GM23338 (cell line): ENCODE results near the gene ERI2.

Experiments
- EZH2 ChIP-seq: fragments of 200-600 bp; sonication (generic); IDR thresholded peaks from one replicate; pipeline ENCODE4 v1.8.0; 2017; ENCODE audit warnings: antibody characterized with exemption, mild to moderate bottlenecking, low read depth; ENCODE audit not compliant: unreplicated experiment
- EZH2phosphoT487 ChIP-seq: fragments of 200-600 bp; sonication (generic); IDR thresholded peaks from one replicate; pipeline ENCODE4 v1.8.1; 2018; ENCODE audit warnings: antibody characterized with exemption; ENCODE audit not compliant: unreplicated experiment
- NANOG ChIP-seq: IDR thresholded peaks from 2 replicates; pipeline ENCODE4 v1.6.1; 2016; ENCODE audit warnings: antibody characterized with exemption, borderline replicate concordance
- POLR2AphosphoS5 ChIP-seq: IDR thresholded peaks from 2 replicates; pipeline ENCODE4 v1.6.1; 2016; ENCODE audit warnings: antibody characterized with exemption, low read depth
- TF ChIP-seq, protein P1 (sequence below), 2 experiments: fragments of 200-600 bp in 1 of 2; sonication (generic) in 1 of 2; conservative IDR thresholded peaks; 2 replicates each; pipeline versions ENCODE4 v1.5.1 to v1.6.1; 2016 to 2017; ENCODE audit warnings: antibody characterized with exemption in 2 of 2, low read depth in 2 of 2, mild to moderate bottlenecking in 2 of 2, moderate library complexity in 1 of 2

DNA sequence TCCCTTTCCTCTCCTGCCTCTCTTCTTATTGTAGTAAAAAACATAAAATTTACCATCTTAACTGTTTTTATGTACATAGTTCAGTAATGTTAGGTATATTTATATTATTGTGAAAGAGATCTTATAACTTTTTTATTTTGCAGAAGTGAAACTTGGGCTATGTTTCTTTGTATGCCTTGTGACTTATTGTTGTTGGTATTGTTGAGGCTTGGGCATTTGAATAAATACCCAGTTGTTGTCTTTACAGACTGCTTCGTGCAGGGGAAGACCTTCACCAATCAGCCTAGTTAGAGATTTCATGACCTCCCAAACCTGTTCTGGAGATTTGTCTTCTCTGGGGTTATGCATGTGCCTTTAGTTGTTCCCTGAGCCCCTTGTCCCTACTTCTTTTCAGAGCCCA, 32.0 kb upstream of the ERI2 start:
- TF ChIP-seq, protein P1, sequence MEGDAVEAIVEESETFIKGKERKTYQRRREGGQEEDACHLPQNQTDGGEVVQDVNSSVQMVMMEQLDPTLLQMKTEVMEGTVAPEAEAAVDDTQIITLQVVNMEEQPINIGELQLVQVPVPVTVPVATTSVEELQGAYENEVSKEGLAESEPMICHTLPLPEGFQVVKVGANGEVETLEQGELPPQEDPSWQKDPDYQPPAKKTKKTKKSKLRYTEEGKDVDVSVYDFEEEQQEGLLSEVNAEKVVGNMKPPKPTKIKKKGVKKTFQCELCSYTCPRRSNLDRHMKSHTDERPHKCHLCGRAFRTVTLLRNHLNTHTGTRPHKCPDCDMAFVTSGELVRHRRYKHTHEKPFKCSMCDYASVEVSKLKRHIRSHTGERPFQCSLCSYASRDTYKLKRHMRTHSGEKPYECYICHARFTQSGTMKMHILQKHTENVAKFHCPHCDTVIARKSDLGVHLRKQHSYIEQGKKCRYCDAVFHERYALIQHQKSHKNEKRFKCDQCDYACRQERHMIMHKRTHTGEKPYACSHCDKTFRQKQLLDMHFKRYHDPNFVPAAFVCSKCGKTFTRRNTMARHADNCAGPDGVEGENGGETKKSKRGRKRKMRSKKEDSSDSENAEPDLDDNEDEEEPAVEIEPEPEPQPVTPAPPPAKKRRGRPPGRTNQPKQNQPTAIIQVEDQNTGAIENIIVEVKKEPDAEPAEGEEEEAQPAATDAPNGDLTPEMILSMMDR (conservative IDR thresholded peaks at IDR 0.05; ENCODE audit: low read depth in 2 of 2), result no peak
- TF ChIP-seq EZH2 (no peak), NANOG (no peak), POLR2AphosphoS5 (no peak), EZH2phosphoT487 (no peak)
